ENCODE data around the gene ATXN2. TPM values are rescaled to one million over a fixed set of nuclear protein-coding genes. Genes with fewer than 3 reads are reported as not detected.

ATXN2 gene
- total RNA-seq, 2 donors from 2014 or later = 81.0 to 109 TPM

DNA sequence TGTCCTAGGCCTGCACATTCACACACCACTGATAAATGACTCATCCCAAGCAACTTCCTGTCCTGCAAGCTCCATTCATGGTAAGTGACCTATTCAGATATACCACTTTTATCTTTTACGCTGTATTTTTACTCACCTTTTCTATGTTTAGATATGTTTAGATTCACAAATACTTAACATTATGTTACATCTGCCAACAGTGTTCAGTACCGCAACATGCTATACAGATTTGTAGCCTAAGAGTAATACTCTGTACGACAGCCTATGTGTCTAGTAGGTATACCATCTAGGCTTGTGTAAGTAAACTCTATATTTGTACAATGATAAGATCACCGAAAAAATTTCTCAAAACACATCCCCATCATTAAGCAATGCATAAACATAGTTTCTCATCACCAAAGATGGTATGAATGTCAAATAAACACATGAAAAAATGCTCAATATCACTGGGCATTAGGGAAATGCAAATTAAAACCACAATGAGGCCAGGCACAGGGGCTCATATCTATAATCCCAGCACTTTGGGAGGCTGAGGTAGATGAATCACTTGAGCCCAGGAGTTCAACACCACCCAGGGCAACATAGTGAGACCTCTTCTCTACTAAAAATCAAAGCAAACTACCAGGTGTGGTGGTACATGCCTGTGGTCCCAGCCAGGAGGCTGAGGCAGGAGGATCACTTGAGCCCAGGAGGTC is 20.7 kb downstream of the ATXN2 start:
- ATAC-seq (ENCODE audit: insufficient number of reproducible peaks, low FRiP score, low read depth) (no peak), DNase-seq (ENCODE audit: low spot score) (no peak)
- Histone ChIP-seq H3K27ac (no peak overlapping the region), H3K27me3 (replicated peaks; ENCODE audit: insufficient read depth) (no peaks in the 10 kb centered on the region), H3K36me3 (no peaks in the 10 kb centered on the region), H3K4me3 (no peak overlapping the region), H3K9me3 (no peaks in the 10 kb centered on the region), H3K4me1 (ENCODE audit: control insufficient read depth in 1 of 2, low read depth in 2 of 2) (peaks cover 7 to 28% of the 10 kb centered on the region in 2 donors)
- TF ChIP-seq, protein P1, sequence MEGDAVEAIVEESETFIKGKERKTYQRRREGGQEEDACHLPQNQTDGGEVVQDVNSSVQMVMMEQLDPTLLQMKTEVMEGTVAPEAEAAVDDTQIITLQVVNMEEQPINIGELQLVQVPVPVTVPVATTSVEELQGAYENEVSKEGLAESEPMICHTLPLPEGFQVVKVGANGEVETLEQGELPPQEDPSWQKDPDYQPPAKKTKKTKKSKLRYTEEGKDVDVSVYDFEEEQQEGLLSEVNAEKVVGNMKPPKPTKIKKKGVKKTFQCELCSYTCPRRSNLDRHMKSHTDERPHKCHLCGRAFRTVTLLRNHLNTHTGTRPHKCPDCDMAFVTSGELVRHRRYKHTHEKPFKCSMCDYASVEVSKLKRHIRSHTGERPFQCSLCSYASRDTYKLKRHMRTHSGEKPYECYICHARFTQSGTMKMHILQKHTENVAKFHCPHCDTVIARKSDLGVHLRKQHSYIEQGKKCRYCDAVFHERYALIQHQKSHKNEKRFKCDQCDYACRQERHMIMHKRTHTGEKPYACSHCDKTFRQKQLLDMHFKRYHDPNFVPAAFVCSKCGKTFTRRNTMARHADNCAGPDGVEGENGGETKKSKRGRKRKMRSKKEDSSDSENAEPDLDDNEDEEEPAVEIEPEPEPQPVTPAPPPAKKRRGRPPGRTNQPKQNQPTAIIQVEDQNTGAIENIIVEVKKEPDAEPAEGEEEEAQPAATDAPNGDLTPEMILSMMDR (IDR thresholded peaks at IDR 0.05) = no peak

DNA sequence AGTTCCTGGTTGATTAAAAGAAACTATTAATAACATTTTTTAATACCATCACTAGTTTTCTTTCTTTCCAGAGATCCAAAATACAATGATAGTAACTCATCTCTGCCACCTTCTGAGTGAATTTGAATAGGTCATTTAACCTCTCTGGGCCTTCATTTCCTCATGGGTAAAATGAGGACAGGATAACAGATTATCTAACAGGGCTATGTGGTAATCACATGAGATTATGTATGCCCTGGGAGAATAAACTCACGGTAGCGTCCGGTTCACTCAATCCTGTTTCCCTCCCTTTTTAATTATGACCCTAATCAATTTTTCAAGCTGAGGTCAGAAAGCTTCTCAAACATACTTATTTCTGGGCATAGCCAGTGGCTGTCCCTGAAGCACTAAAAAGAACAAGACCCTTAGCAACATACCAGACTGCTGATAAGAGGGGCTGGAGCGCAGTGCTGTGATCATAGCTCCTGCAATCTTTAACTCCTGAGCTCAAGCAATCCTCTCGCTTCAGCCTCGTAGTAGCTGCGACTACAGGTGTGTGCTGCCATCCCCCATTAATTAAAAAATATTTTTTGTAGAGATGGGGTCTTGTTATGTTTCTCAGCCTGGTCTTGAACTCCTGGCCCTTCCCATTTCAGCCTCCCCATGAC is 24.2 kb downstream of the ATXN2 start:
- ATAC-seq (ENCODE audit: insufficient number of reproducible peaks, low FRiP score, low read depth) (no peak), DNase-seq (ENCODE audit: low spot score) (no peak)
- H3K36me3 ChIP-seq = no peaks in the 10 kb centered on the region
- no peaks in the 10 kb centered on the region for H3K9me3 ChIP-seq
- no peaks in the 10 kb centered on the region for H3K27me3 ChIP-seq (replicated peaks; ENCODE audit: insufficient read depth)
- H3K4me1 ChIP-seq (ENCODE audit: control insufficient read depth in 1 of 2, low read depth in 2 of 2) = peaks cover 11 to 28% of the 10 kb centered on the region in 2 donors
- no peak overlapping the region for H3K4me3 ChIP-seq
- H3K27ac ChIP-seq = no peak overlapping the region
- TF ChIP-seq, protein P1 (IDR thresholded peaks at IDR 0.05) = no peak

GRCh38 chr12:111573476-111573875 is 25.6 kb downstream of the ATXN2 start:
- no peaks in the 10 kb centered on the region for H3K27me3 ChIP-seq (replicated peaks; ENCODE audit: insufficient read depth)
- H3K4me3 ChIP-seq = no peak overlapping the region
- H3K4me1 ChIP-seq (ENCODE audit: control insufficient read depth in 1 of 2, low read depth in 2 of 2) = peaks cover 10 to 36% of the 10 kb centered on the region in 2 donors
- H3K9me3 ChIP-seq = no peaks in the 10 kb centered on the region
- no peak for DNase-seq (ENCODE audit: low spot score)
- no peaks in the 10 kb centered on the region for H3K36me3 ChIP-seq
- ATAC-seq (ENCODE audit: insufficient number of reproducible peaks, low FRiP score, low read depth) = no peak
- H3K27ac ChIP-seq = no peak overlapping the region
- TF ChIP-seq, protein P1 (IDR thresholded peaks at IDR 0.05) = no peak

- peak overlapping the region in 1 of 2 donors; percentile 29 for H3K27ac ChIP-seq
- TF ChIP-seq, protein P1 (IDR thresholded peaks at IDR 0.05) = no peak
- ATAC-seq (ENCODE audit: insufficient number of reproducible peaks, low FRiP score, low read depth) (no peak), DNase-seq (ENCODE audit: low spot score) (no peak)
- H3K4me3 ChIP-seq = no peak overlapping the region
- H3K4me1 ChIP-seq (ENCODE audit: control insufficient read depth in 1 of 2, low read depth in 2 of 2) = peaks cover 7 to 28% of the 10 kb centered on the region in 2 donors
- no peaks in the 10 kb centered on the region for H3K27me3 ChIP-seq (replicated peaks; ENCODE audit: insufficient read depth)
- no peaks in the 10 kb centered on the region for H3K9me3 ChIP-seq
- no peaks in the 10 kb centered on the region for H3K36me3 ChIP-seq
These were observed 28.8 kb downstream of the ATXN2 start for GRCh38 chr12:111570084-111570961.

Measured in thoracic aorta (tissue), 2 donors.